Smooth muscle cell (in vitro differentiated cells): ENCODE data around the gene CDCA3. TPM values are rescaled to one million over a fixed set of nuclear protein-coding genes. Genes with fewer than 3 reads are reported as not detected.

Experiments used
- DNase-seq: peaks from one replicate; lab custom pipeline; 2025; ENCODE audit not compliant: unreplicated experiment; lab: John Stamatoyannopoulos, UW
- H2AFZ ChIP-seq: fragments of 200-600 bp; sonication (generic); 2 replicates; pipeline ENCODE4 v1.6.0; 2016; ENCODE audit warnings: antibody characterized with exemption, low read depth, mild to moderate bottlenecking
- H3F3A ChIP-seq: fragments of 200-600 bp; sonication (generic); 2 replicates; pipeline ENCODE4 v1.6.0; 2017; ENCODE audit warnings: antibody characterized with exemption, low read depth
- H3K27ac ChIP-seq: fragments of 200-600 bp; sonication (generic); 2 replicates; pipeline ENCODE4 v1.5.1; 2016; ENCODE audit warnings: low read depth, mild to moderate bottlenecking
- H3K27me3 ChIP-seq: fragments of 200-600 bp; sonication (generic); 2 replicates; pipeline ENCODE4 v1.6.1; 2016; ENCODE audit warnings: low read depth, mild to moderate bottlenecking
- H3K36me3 ChIP-seq: fragments of 200-600 bp; sonication (generic); 2 replicates; pipeline ENCODE4 v1.5.1; 2016; ENCODE audit warnings: low read depth
- H3K4me1 ChIP-seq: fragments of 200-600 bp; sonication (generic); 2 replicates; pipeline ENCODE4 v1.5.1; 2016; ENCODE audit warnings: low read depth
- H3K4me2 ChIP-seq: fragments of 200-600 bp; sonication (generic); 2 replicates; pipeline ENCODE4 v1.6.0; 2016; ENCODE audit warnings: mild to moderate bottlenecking
- H3K4me3 ChIP-seq: fragments of 200-600 bp; sonication (generic); 2 replicates; pipeline ENCODE4 v1.5.1; 2016; ENCODE audit warnings: mild to moderate bottlenecking
- H3K79me2 ChIP-seq: fragments of 200-600 bp; sonication (generic); 2 replicates; pipeline ENCODE4 v1.6.0; 2016; ENCODE audit warnings: low read depth, mild to moderate bottlenecking
- H3K9ac ChIP-seq: fragments of 200-600 bp; sonication (generic); 2 replicates; pipeline ENCODE4 v1.6.0; 2016; ENCODE audit warnings: low read depth
- H3K9me3 ChIP-seq: fragments of 200-600 bp; sonication (generic); replicated peaks from 2 replicates; pipeline ENCODE4 v1.5.1; 2016; ENCODE audit warnings: low read depth
- H4K20me1 ChIP-seq: fragments of 200-600 bp; sonication (generic); 2 replicates; pipeline ENCODE4 v1.6.0; 2016; ENCODE audit warnings: low read depth
- CTCF ChIP-seq: fragments of 200-600 bp; sonication (generic); IDR thresholded peaks from 2 replicates; pipeline ENCODE4 v1.5.1; 2017; ENCODE audit warnings: borderline replicate concordance, mild to moderate bottlenecking, antibody characterized with exemption; ENCODE audit not compliant: insufficient read depth, poor library complexity, severe bottlenecking
- WGBS: methylation state at CpG from one replicate; pipeline ENCODE4 v1.1.7; 2016; ENCODE audit warnings: low lambda C conversion rate; 5-methylcytosine and 5-hydroxymethylcytosine counted together
- polyA plus RNA-seq: library from polyadenylated mRNA; unstranded; fragments of >200 nt; fragmentation: Nextera tagmentation; extraction: Ambion mirVana; gene quantifications from 2 replicates; pipeline ENCODE4 v1.2.1, GENCODE V29; 2016
- total RNA-seq: library from RNA; depleted of rRNA; stranded (reverse); fragments of >200 nt; gene quantifications from 2 replicates; pipeline ENCODE4 v1.2.3, GENCODE V29; 2014

CDCA3 gene
- total and polyA plus RNA-seq, 2 experiments from 2014 or later = 5.3 to 10.6 TPM

- H3K4me1 ChIP-seq = no peaks in the 10 kb centered on the region
- 80% methylated on average over 1 of the region's 1 CpG for WGBS
- H3K9ac ChIP-seq = no peak overlapping the region
- no peak overlapping the region for H3K4me2 ChIP-seq
- H3K27me3 ChIP-seq = no peaks in the 10 kb centered on the region
- no peak overlapping the region for H3K27ac ChIP-seq
- H3K4me3 ChIP-seq = no peak overlapping the region
- H3K79me2 ChIP-seq = no peaks in the 10 kb centered on the region
- no peak for DNase-seq
- H3K9me3 ChIP-seq = no peaks in the 10 kb centered on the region
- no peaks in the 10 kb centered on the region for H4K20me1 ChIP-seq
- no peak for TF ChIP-seq CTCF
- H3F3A ChIP-seq = no peaks in the 10 kb centered on the region
- no peaks in the 10 kb centered on the region for H3K36me3 ChIP-seq
- no peak overlapping the region for H2AFZ ChIP-seq
Observed at GRCh38 chr12:6810758-6811157, 40.3 kb downstream of the CDCA3 start.

GRCh38 chr12:6809056-6809455 is 42.0 kb downstream of the CDCA3 start:
- WGBS = 87% methylated on average over 10 of the region's 10 CpGs
- Histone ChIP-seq H3K27ac (no peak overlapping the region), H3K4me1 (no peaks in the 10 kb centered on the region), H3K9me3 (no peaks in the 10 kb centered on the region), H3K27me3 (no peaks in the 10 kb centered on the region), H3K4me2 (no peak overlapping the region), H3K4me3 (no peak overlapping the region), H3K79me2 (no peaks in the 10 kb centered on the region), H3K9ac (no peak overlapping the region), H2AFZ (no peak overlapping the region), H3F3A (no peaks in the 10 kb centered on the region), H4K20me1 (no peaks in the 10 kb centered on the region), H3K36me3 (no peaks in the 10 kb centered on the region)
- no peak for TF ChIP-seq CTCF
- no peak for DNase-seq

- H3K9me3 ChIP-seq = no peaks in the 10 kb centered on the region
- H3K9ac ChIP-seq = no peak overlapping the region
- H3K4me1 ChIP-seq = no peaks in the 10 kb centered on the region
- DNase-seq = no peak
- H2AFZ ChIP-seq = no peak overlapping the region
- WGBS = 75% methylated on average over 1 of the region's 1 CpG
- H3K4me2 ChIP-seq = no peak overlapping the region
- no peaks in the 10 kb centered on the region for H3F3A ChIP-seq
- H3K79me2 ChIP-seq = no peaks in the 10 kb centered on the region
- no peaks in the 10 kb centered on the region for H3K36me3 ChIP-seq
- no peak overlapping the region for H3K4me3 ChIP-seq
- H4K20me1 ChIP-seq = no peaks in the 10 kb centered on the region
- H3K27ac ChIP-seq = no peak overlapping the region
- no peak for TF ChIP-seq CTCF
- no peaks in the 10 kb centered on the region for H3K27me3 ChIP-seq
Observed at GRCh38 chr12:6807170-6807569, 43.9 kb downstream of the CDCA3 start.

- no peaks in the 10 kb centered on the region for H3K9me3 ChIP-seq
- no peaks in the 10 kb centered on the region for H3K4me1 ChIP-seq
- H3K4me2 ChIP-seq = no peak overlapping the region
- 95% methylated on average over 5 of the region's 5 CpGs for WGBS
- no peaks in the 10 kb centered on the region for H3K36me3 ChIP-seq
- no peaks in the 10 kb centered on the region for H3K27me3 ChIP-seq
- H2AFZ ChIP-seq = no peak overlapping the region
- H3K79me2 ChIP-seq = no peaks in the 10 kb centered on the region
- H3F3A ChIP-seq = no peaks in the 10 kb centered on the region
- no peak for DNase-seq
- no peak overlapping the region for H3K9ac ChIP-seq
- H3K4me3 ChIP-seq = no peak overlapping the region
- no peak for TF ChIP-seq CTCF
- H4K20me1 ChIP-seq = no peaks in the 10 kb centered on the region
- no peak overlapping the region for H3K27ac ChIP-seq
Observed at GRCh38 chr12:6799147-6799546, 51.9 kb downstream of the CDCA3 start.
